ENCODE results near the gene CCDC12.

CCDC12 gene

GRCh38 chr3:46989146-46989810 is 12.7 kb upstream of the CCDC12 start:
- ATAC-seq (ENCODE audit: insufficient read depth, low read depth) (no peak), DNase-seq (peak; percentile 35)
- no peaks in the 10 kb centered on the region for H3K27me3 ChIP-seq (ENCODE audit: insufficient read depth, low read length, poor library complexity)
- TF ChIP-seq EZH2 (IDR thresholded peaks at IDR 0.05; ENCODE audit: borderline replicate concordance, low read depth, low read length, severe bottlenecking) (no peak), CTCF (IDR thresholded peaks at IDR 0.05; ENCODE audit: borderline replicate concordance, extremely low read depth, low read length, poor library complexity, severe bottlenecking) (no peak)
- H3K4me3 ChIP-seq (ENCODE audit: low read depth in 1 of 2, low read length in 2 of 2), result no peak overlapping the region
- no peaks in the 10 kb centered on the region for H3K9me3 ChIP-seq (ENCODE audit: insufficient read depth, low read length, severe bottlenecking)
- H4K20me1 ChIP-seq (ENCODE audit: insufficient read depth, low read length), result peaks cover 11% of the 10 kb centered on the region
- no peak overlapping the region for H3K4me2 ChIP-seq (ENCODE audit: insufficient read depth, low read length)
- H3K36me3 ChIP-seq (ENCODE audit: insufficient read depth, low read length), result peaks cover 69% of the 10 kb centered on the region
- H3K9ac ChIP-seq (ENCODE audit: low read depth, low read length), result no peak overlapping the region
- H3K27ac ChIP-seq (ENCODE audit: low read length), result peak overlapping the region; percentile 94
- H3K79me2 ChIP-seq (ENCODE audit: insufficient read depth, low read length), result peaks cover 40% of the 10 kb centered on the region
- peaks cover 50% of the 10 kb centered on the region for H3K4me1 ChIP-seq (ENCODE audit: insufficient read depth, low read length)
- H2AFZ ChIP-seq (ENCODE audit: low read depth, low read length), result no peak overlapping the region

DNA sequence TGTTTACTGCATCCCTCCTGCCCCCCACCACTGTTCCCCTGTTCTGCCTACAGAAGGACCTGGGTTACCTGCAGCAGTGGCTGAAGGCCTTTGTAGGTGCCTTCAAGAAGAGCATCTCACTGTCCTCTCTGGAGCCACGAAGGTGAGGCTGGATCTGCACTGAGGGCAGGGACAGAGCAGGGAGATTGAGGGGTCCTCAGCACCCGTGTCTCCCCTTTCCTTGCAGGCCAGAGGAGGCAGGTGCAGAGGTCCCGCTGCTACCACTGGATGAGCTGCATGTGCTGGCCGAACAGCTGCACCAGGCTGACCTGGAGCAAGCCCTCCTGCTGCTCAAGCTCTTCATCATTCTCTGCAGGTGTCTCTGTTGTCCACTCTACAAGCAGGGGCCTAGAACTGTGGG is 12.1 kb upstream of the CCDC12 start:
- Histone ChIP-seq H3K9me3 (ENCODE audit: insufficient read depth, low read length, severe bottlenecking) (no peaks in the 10 kb centered on the region), H4K20me1 (ENCODE audit: insufficient read depth, low read length) (peaks cover 11% of the 10 kb centered on the region), H3K79me2 (ENCODE audit: insufficient read depth, low read length) (peaks cover 43% of the 10 kb centered on the region), H3K27me3 (ENCODE audit: insufficient read depth, low read length, poor library complexity) (no peaks in the 10 kb centered on the region), H3K36me3 (ENCODE audit: insufficient read depth, low read length) (peaks cover 63% of the 10 kb centered on the region), H3K27ac (ENCODE audit: low read length) (peak overlapping the region; percentile 94), H3K4me1 (ENCODE audit: insufficient read depth, low read length) (peaks cover 52% of the 10 kb centered on the region), H2AFZ (ENCODE audit: low read depth, low read length) (no peak overlapping the region), H3K9ac (ENCODE audit: low read depth, low read length) (peak overlapping the region; percentile 50), H3K4me2 (ENCODE audit: insufficient read depth, low read length) (peak overlapping the region; percentile 54; the same call in 1 of the 2 replicates), H3K4me3 (ENCODE audit: low read depth in 1 of 2, low read length in 2 of 2) (no peak overlapping the region)
- ATAC-seq (ENCODE audit: insufficient read depth, low read depth) (no peak), DNase-seq (no peak)
- TF ChIP-seq EZH2 (IDR thresholded peaks at IDR 0.05; ENCODE audit: borderline replicate concordance, low read depth, low read length, severe bottlenecking) (no peak), CTCF (IDR thresholded peaks at IDR 0.05; ENCODE audit: borderline replicate concordance, extremely low read depth, low read length, poor library complexity, severe bottlenecking) (no peak)

- Histone ChIP-seq H3K4me3 (ENCODE audit: low read depth in 1 of 2, low read length in 2 of 2) (peak overlapping the region in 1 of 2 experiments; percentile 48; a peak in 2 of 4 replicates), H3K27me3 (ENCODE audit: insufficient read depth, low read length, poor library complexity) (no peaks in the 10 kb centered on the region), H3K4me2 (ENCODE audit: insufficient read depth, low read length) (peak overlapping the region; percentile 54), H3K36me3 (ENCODE audit: insufficient read depth, low read length) (peaks cover 55% of the 10 kb centered on the region), H3K27ac (ENCODE audit: low read length) (peak overlapping the region; percentile 94), H4K20me1 (ENCODE audit: insufficient read depth, low read length) (peaks cover 12% of the 10 kb centered on the region), H3K9ac (ENCODE audit: low read depth, low read length) (peak overlapping the region; percentile 50), H2AFZ (ENCODE audit: low read depth, low read length) (peak overlapping the region; percentile 58), H3K9me3 (ENCODE audit: insufficient read depth, low read length, severe bottlenecking) (no peaks in the 10 kb centered on the region), H3K79me2 (ENCODE audit: insufficient read depth, low read length) (peaks cover 49% of the 10 kb centered on the region), H3K4me1 (ENCODE audit: insufficient read depth, low read length) (peaks cover 54% of the 10 kb centered on the region)
- ATAC-seq (ENCODE audit: insufficient read depth, low read depth) (peak; percentile 92), DNase-seq (peak; percentile 95)
- no peak for TF ChIP-seq EZH2 (IDR thresholded peaks at IDR 0.05; ENCODE audit: borderline replicate concordance, low read depth, low read length, severe bottlenecking)
- no peak for TF ChIP-seq CTCF (IDR thresholded peaks at IDR 0.05; ENCODE audit: borderline replicate concordance, extremely low read depth, low read length, poor library complexity, severe bottlenecking)
Observed at GRCh38 chr3:46987743-46988401, 11.3 kb upstream of the CCDC12 start.

Measured in DND-41 (cell line).